ENCODE measurements around the gene PJA2.

Gene PJA2

GRCh38 chr5:109374625-109375024 lies 35.1 kb downstream of the PJA2 start:
- H3K27me3 ChIP-seq (ENCODE audit: control insufficient read depth, low read length): no peaks in the 10 kb centered on the region
- H3F3A ChIP-seq (ENCODE audit: control insufficient read depth, insufficient read depth): no peaks in the 10 kb centered on the region
- no peak overlapping the region for H3K27ac ChIP-seq (ENCODE audit: low read depth, low read length)
- no peaks in the 10 kb centered on the region for H3K4me1 ChIP-seq (ENCODE audit: control insufficient read depth, low read length)
- H3K4me2 ChIP-seq (ENCODE audit: low read length): no peak overlapping the region
- H3K4me3 ChIP-seq (ENCODE audit: low read length): no peak overlapping the region
- no peaks in the 10 kb centered on the region for H3K9me3 ChIP-seq (ENCODE audit: control insufficient read depth, insufficient read depth, low read length)
- H4K20me1 ChIP-seq (ENCODE audit: control insufficient read depth, insufficient read depth, low read depth, low read length): no peaks in the 10 kb centered on the region
- H3K79me2 ChIP-seq (ENCODE audit: control insufficient read depth, low read length): no peaks in the 10 kb centered on the region
- TF ChIP-seq EZH2phosphoT487 (IDR thresholded peaks at IDR 0.05; ENCODE audit: borderline replicate concordance, low read length) (no peak), CTCF (IDR thresholded peaks at IDR 0.05; ENCODE audit: low read depth, low read length, poor library complexity, severe bottlenecking) (no peak)
- no peaks in the 10 kb centered on the region for H3K9me2 ChIP-seq (replicated peaks; ENCODE audit: control insufficient read depth, low read length)
- H3K36me3 ChIP-seq (ENCODE audit: control insufficient read depth, low read length): peaks cover 29% of the 10 kb centered on the region

- H3K27ac ChIP-seq (ENCODE audit: low read depth, low read length): no peak overlapping the region
- TF ChIP-seq EZH2phosphoT487 (IDR thresholded peaks at IDR 0.05; ENCODE audit: borderline replicate concordance, low read length) (no peak), CTCF (IDR thresholded peaks at IDR 0.05; ENCODE audit: low read depth, low read length, poor library complexity, severe bottlenecking) (no peak)
- no peaks in the 10 kb centered on the region for H4K20me1 ChIP-seq (ENCODE audit: control insufficient read depth, insufficient read depth, low read depth, low read length)
- peaks cover 28% of the 10 kb centered on the region for H3K36me3 ChIP-seq (ENCODE audit: control insufficient read depth, low read length)
- H3K9me3 ChIP-seq (ENCODE audit: control insufficient read depth, insufficient read depth, low read length): no peaks in the 10 kb centered on the region
- H3K4me3 ChIP-seq (ENCODE audit: low read length): no peak overlapping the region
- H3K79me2 ChIP-seq (ENCODE audit: control insufficient read depth, low read length): no peaks in the 10 kb centered on the region
- H3K27me3 ChIP-seq (ENCODE audit: control insufficient read depth, low read length): no peaks in the 10 kb centered on the region
- no peaks in the 10 kb centered on the region for H3K9me2 ChIP-seq (replicated peaks; ENCODE audit: control insufficient read depth, low read length)
- no peaks in the 10 kb centered on the region for H3K4me1 ChIP-seq (ENCODE audit: control insufficient read depth, low read length)
- no peaks in the 10 kb centered on the region for H3F3A ChIP-seq (ENCODE audit: control insufficient read depth, insufficient read depth)
- no peak overlapping the region for H3K4me2 ChIP-seq (ENCODE audit: low read length)
Measured at GRCh38 chr5:109373932-109374331, 35.8 kb downstream of the PJA2 start.

GRCh38 chr5:109370343-109370742 lies 39.4 kb downstream of the PJA2 start:
- Histone ChIP-seq H4K20me1 (ENCODE audit: control insufficient read depth, insufficient read depth, low read depth, low read length) (no peaks in the 10 kb centered on the region), H3K9me3 (ENCODE audit: control insufficient read depth, insufficient read depth, low read length) (peaks cover 8% of the 10 kb centered on the region), H3K27ac (ENCODE audit: low read depth, low read length) (no peak overlapping the region), H3K79me2 (ENCODE audit: control insufficient read depth, low read length) (no peaks in the 10 kb centered on the region), H3K4me2 (ENCODE audit: low read length) (no peak overlapping the region), H3K4me1 (ENCODE audit: control insufficient read depth, low read length) (no peaks in the 10 kb centered on the region), H3F3A (ENCODE audit: control insufficient read depth, insufficient read depth) (no peaks in the 10 kb centered on the region), H3K36me3 (ENCODE audit: control insufficient read depth, low read length) (peaks cover 35% of the 10 kb centered on the region), H3K4me3 (ENCODE audit: low read length) (no peak overlapping the region), H3K27me3 (ENCODE audit: control insufficient read depth, low read length) (no peaks in the 10 kb centered on the region), H3K9me2 (replicated peaks; ENCODE audit: control insufficient read depth, low read length) (no peaks in the 10 kb centered on the region)
- TF ChIP-seq CTCF (IDR thresholded peaks at IDR 0.05; ENCODE audit: low read depth, low read length, poor library complexity, severe bottlenecking) (no peak), EZH2phosphoT487 (IDR thresholded peaks at IDR 0.05; ENCODE audit: borderline replicate concordance, low read length) (no peak)

GRCh38 chr5:109365653-109366052 lies 44.1 kb downstream of the PJA2 start:
- H3K36me3 ChIP-seq (ENCODE audit: control insufficient read depth, low read length): peaks cover 66% of the 10 kb centered on the region
- H4K20me1 ChIP-seq (ENCODE audit: control insufficient read depth, insufficient read depth, low read depth, low read length): no peaks in the 10 kb centered on the region

More at GRCh38 chr5:109365653-109366052, 44.1 kb downstream of the PJA2 start:
- no peaks in the 10 kb centered on the region for H3K9me2 ChIP-seq (replicated peaks; ENCODE audit: control insufficient read depth, low read length)
- no peaks in the 10 kb centered on the region for H3K27me3 ChIP-seq (ENCODE audit: control insufficient read depth, low read length)
- no peaks in the 10 kb centered on the region for H3K79me2 ChIP-seq (ENCODE audit: control insufficient read depth, low read length)
- H3K4me2 ChIP-seq (ENCODE audit: low read length): no peak overlapping the region
- TF ChIP-seq EZH2phosphoT487 (IDR thresholded peaks at IDR 0.05; ENCODE audit: borderline replicate concordance, low read length): no peak
- TF ChIP-seq CTCF (IDR thresholded peaks at IDR 0.05; ENCODE audit: low read depth, low read length, poor library complexity, severe bottlenecking): no peak
- no peaks in the 10 kb centered on the region for H3K4me1 ChIP-seq (ENCODE audit: control insufficient read depth, low read length)
- H3K4me3 ChIP-seq (ENCODE audit: low read length): no peak overlapping the region
- peaks cover 8% of the 10 kb centered on the region for H3K9me3 ChIP-seq (ENCODE audit: control insufficient read depth, insufficient read depth, low read length)
- no peaks in the 10 kb centered on the region for H3F3A ChIP-seq (ENCODE audit: control insufficient read depth, insufficient read depth)
- H3K27ac ChIP-seq (ENCODE audit: low read depth, low read length): no peak overlapping the region
